HepG2 (cell line): ENCODE measurements around the gene OPTN. TPM values are rescaled to one million over a fixed set of nuclear protein-coding genes. Genes with fewer than 3 reads are reported as not detected.

Experiments used
- ATAC-seq: fragments of 200-7000 bp; cut with Tn5 transposase; 3 replicates; pipeline ENCODE4 v1.9.1; 2020; ENCODE audit warnings: mild to moderate bottlenecking, moderate library complexity
- BruUV-seq: library from RNA; stranded (reverse); fragments of 400-500 nt; replicated peaks from 2 replicates; lab custom pipeline; 2021; lab: Mats Ljungman, UMichigan
- CTCF ChIA-PET: fragments of 300-600 bp; formaldehyde crosslinking; extraction: SDS; loops from one replicate; lab custom pipeline; 2021; ENCODE audit warnings: low total read pairs, inconsistent platforms, low intra/inter-chr PET ratio; lab: Yijun Ruan, JAX
- POLR2A ChIA-PET: fragments of 350-600 bp; sonication (Branson Sonifier 250); formaldehyde crosslinking; loops from one replicate; lab custom pipeline; 2020; ENCODE audit warnings: antibody characterized with exemption, inconsistent platforms; lab: Yijun Ruan, JAX
- DNase-seq: peaks from one replicate; pipeline ENCODE4 v3.0.0-alpha.2; 2015; ENCODE audit warnings: low spot score
- FAIRE-seq: peaks from 3 replicates; lab custom pipeline; 2011; peaks lifted over from hg19 to GRCh38; lab: Jason Lieb, UNC
- H2AFZ ChIP-seq: one replicate; pipeline ENCODE4 v1.6.1; 2011; ENCODE audit warnings: low read length, inconsistent platforms
- H3K27ac ChIP-seq: fragments of 300-600 bp; 3 replicates; pipeline ENCODE4 v1.8.0; 2011; ENCODE audit warnings: mixed run types, mild to moderate bottlenecking, mixed read lengths, low read length, inconsistent platforms; ENCODE audit not compliant: insufficient read depth; ENCODE audit errors: extremely low read length
- H3K27me3 ChIP-seq, 2 experiments: fragments of 200-600 bp in 1 of 2; 2 replicates in 1 of 2; 3 replicates in 1 of 2; pipeline versions ENCODE4 v1.6.0 to v1.8.0; 2011; ENCODE audit warnings: low read length in 2 of 2, mild to moderate bottlenecking in 2 of 2, moderate library complexity in 2 of 2, inconsistent platforms in 1 of 2; ENCODE audit not compliant: insufficient read depth in 2 of 2, control insufficient read depth in 1 of 2
- H3K36me3 ChIP-seq, 2 experiments: fragments of 200-600 bp in 1 of 2; replicated peaks in 1 of 2; 2 replicates in 1 of 2; 3 replicates in 1 of 2; pipeline versions ENCODE4 v1.5.1 to v1.8.0; 2011; ENCODE audit warnings: low read length in 2 of 2, inconsistent platforms in 1 of 2; ENCODE audit not compliant: insufficient read depth in 2 of 2, control insufficient read depth in 1 of 2
- H3K4me1 ChIP-seq: 2 replicates; pipeline ENCODE4 v1.5.1; 2012; ENCODE audit warnings: low read length, inconsistent platforms; ENCODE audit not compliant: insufficient read depth
- H3K4me2 ChIP-seq: 2 replicates; pipeline ENCODE4 v1.6.0; 2011; ENCODE audit warnings: low read depth, low read length, inconsistent platforms
- H3K4me3 ChIP-seq, 3 experiments: fragments of 200-600 bp in 1 of 3; sonication (generic), shearing (Covaris generic) in 1 of 3; replicated peaks in 1 of 3; 2 replicates each; pipeline ENCODE4 v1.5.1; 2011 to 2016; ENCODE audit warnings: low read length in 3 of 3, inconsistent platforms in 2 of 3, low read depth in 2 of 3, mild to moderate bottlenecking in 2 of 3, control low read depth in 1 of 3, mixed read lengths in 1 of 3; ENCODE audit not compliant: insufficient read depth in 1 of 3
- H3K79me2 ChIP-seq: one replicate; pipeline ENCODE4 v1.6.1; 2011; ENCODE audit warnings: low read length, inconsistent platforms; ENCODE audit not compliant: insufficient read depth
- H3K9ac ChIP-seq: 2 replicates; pipeline ENCODE4 v1.6.0; 2011; ENCODE audit warnings: mild to moderate bottlenecking, low read depth, low read length, inconsistent platforms; ENCODE audit not compliant: insufficient read depth
- H3K9me3 ChIP-seq: 2 replicates; pipeline ENCODE4 v1.5.1; 2012; ENCODE audit warnings: mild to moderate bottlenecking, low read length
- H4K20me1 ChIP-seq: 2 replicates; pipeline ENCODE4 v1.6.0; 2011; ENCODE audit warnings: inconsistent platforms, mild to moderate bottlenecking, low read length, moderate library complexity; ENCODE audit not compliant: insufficient read depth
- ATRX ChIP-seq: sonication (generic); formaldehyde crosslinking; IDR thresholded peaks from 2 replicates; pipeline ENCODE4 v1.4.0; 2020; ENCODE audit warnings: missing genetic modification reagents, borderline replicate concordance
- HMGXB4 ChIP-seq, 2 experiments: sonication (generic) in 1 of 2; formaldehyde crosslinking in 1 of 2; IDR thresholded peaks; 2 replicates each; pipeline versions ENCODE4 v1.4.0 to v1.6.1; 2018 to 2020; ENCODE audit warnings: missing genetic modification reagents in 2 of 2, borderline replicate concordance in 1 of 2, low read depth in 1 of 2, mild to moderate bottlenecking in 1 of 2, missing biosample characterization in 1 of 2
- MAFG ChIP-seq: sonication (generic); formaldehyde crosslinking; IDR thresholded peaks from 2 replicates; pipeline ENCODE4 v1.5.1; 2020; ENCODE audit warnings: mild to moderate bottlenecking, missing genetic modification reagents
- RNF2 ChIP-seq: fragments of 450-650 bp; conservative IDR thresholded peaks from 2 replicates; pipeline ENCODE4 v1.6.1; 2016; ENCODE audit warnings: low read depth
- TAF1 ChIP-seq: sonication (generic); formaldehyde crosslinking; IDR thresholded peaks from 2 replicates; pipeline ENCODE4 v1.4.0; 2020; ENCODE audit warnings: missing genetic modification reagents
- XBP1 ChIP-seq: sonication (generic); formaldehyde crosslinking; IDR thresholded peaks from 2 replicates; pipeline ENCODE4 v1.5.0; 2020; ENCODE audit warnings: missing genetic modification reagents
- ZNF337 ChIP-seq: sonication (generic); formaldehyde crosslinking; IDR thresholded peaks from 2 replicates; pipeline ENCODE4 v1.5.1; 2020; ENCODE audit warnings: missing genetic modification reagents, low read depth, mild to moderate bottlenecking, borderline replicate concordance
- WGBS: methylation state at CpG from one replicate; pipeline ENCODE4 v1.1.6; 2017; ENCODE audit warnings: low lambda C conversion rate; 5-methylcytosine and 5-hydroxymethylcytosine counted together
- in situ Hi-C: cut with HindIII; loops from 2 replicates; pipeline ENCODE4 v1.10.0; 2017; ENCODE audit warnings: low pct_unique_long_range_greater_than_20kb; ENCODE audit not compliant: extremely low pct_ligation_motif_present
- intact Hi-C: fragments of 100-400 bp; cut with micrococcal nuclease; formaldehyde crosslinking; loops from one replicate; pipeline ENCODE4 v1.10.0; 2022; ENCODE audit not compliant: unreplicated experiment
- polyA plus RNA-seq, 8 experiments: library from polyadenylated mRNA; depleted of rRNA in 3 of 8; stranded (reverse) in 7 of 8; unstranded in 1 of 8; fragments of >200 nt; fragmentation: Illumina TruSeq in 4 of 8; extraction: Trizol in 4 of 8; gene quantifications; 2 replicates each; pipeline versions ENCODE4 v1.2.1 to v1.2.3, GENCODE V29; 2011 to 2016; ENCODE audit warnings: low read depth in 4 of 8, missing spikeins in 1 of 8, mixed read lengths in 1 of 8; ENCODE audit not compliant: insufficient read depth in 1 of 8
- total RNA-seq, 5 experiments: library from RNA; depleted of rRNA; stranded (reverse); fragments of >200 nt; fragmentation: Illumina TruSeq; extraction: Trizol; gene quantifications; 2 replicates each; pipeline ENCODE4 v1.2.3, GENCODE V29; 2016; ENCODE audit warnings: low read depth in 1 of 5

The OPTN gene
- total and polyA plus RNA-seq, 2 of the 13 experiments (the other 11 are each of a cell fraction or from before 2014, with no cell fraction given) = 13.4 to 46.6 TPM

- TF ChIP-seq ZNF337 (CRISPR knock-in tag) = no peak
- no peak for TF ChIP-seq MAFG
- TF ChIP-seq TAF1 (CRISPR knock-in tag) = no peak
Observed at GRCh38 chr10:13139676-13140075, 39.7 kb downstream of the OPTN start (continued).

- TF ChIP-seq ATRX (no peak), HMGXB4 (CRISPR knock-in tag; IDR thresholded peaks at IDR 0.05; ENCODE audit: borderline replicate concordance in 1 of 2, low read depth in 1 of 2) (no peak), XBP1 (CRISPR knock-in tag) (no peak), RNF2 (no peak)
- 70% methylated on average over 4 of the region's 4 CpGs for WGBS
- Histone ChIP-seq H3K9ac (no peak overlapping the region), H3K4me1 (peaks cover 7% of the 10 kb centered on the region; the same call in 1 of the 2 replicates), H4K20me1 (no peaks in the 10 kb centered on the region), H3K27me3 (no peaks in the 10 kb centered on the region), H3K4me2 (no peak overlapping the region), H2AFZ (no peak overlapping the region), H3K9me3 (no peaks in the 10 kb centered on the region), H3K4me3 (no peak overlapping the region), H3K79me2 (no peaks in the 10 kb centered on the region), H3K36me3 (peaks cover 3 to 4% of the 10 kb centered on the region in 2 experiments; a peak in 3 of 5 replicates), H3K27ac (no peak overlapping the region)
- FAIRE-seq (no peak), ATAC-seq (no peak), DNase-seq (no peak)
- in situ Hi-C loops (no loop called here), intact Hi-C loops (no loop called here)
- no TSS peak for BruUV-seq
- CTCF ChIA-PET = no interaction called here
- POLR2A ChIA-PET = no interaction called here
Observed at GRCh38 chr10:13140627-13141190, 40.7 kb downstream of the OPTN start.
